Measurements from ENCODE around the gene F7.

F7 gene

DNA sequence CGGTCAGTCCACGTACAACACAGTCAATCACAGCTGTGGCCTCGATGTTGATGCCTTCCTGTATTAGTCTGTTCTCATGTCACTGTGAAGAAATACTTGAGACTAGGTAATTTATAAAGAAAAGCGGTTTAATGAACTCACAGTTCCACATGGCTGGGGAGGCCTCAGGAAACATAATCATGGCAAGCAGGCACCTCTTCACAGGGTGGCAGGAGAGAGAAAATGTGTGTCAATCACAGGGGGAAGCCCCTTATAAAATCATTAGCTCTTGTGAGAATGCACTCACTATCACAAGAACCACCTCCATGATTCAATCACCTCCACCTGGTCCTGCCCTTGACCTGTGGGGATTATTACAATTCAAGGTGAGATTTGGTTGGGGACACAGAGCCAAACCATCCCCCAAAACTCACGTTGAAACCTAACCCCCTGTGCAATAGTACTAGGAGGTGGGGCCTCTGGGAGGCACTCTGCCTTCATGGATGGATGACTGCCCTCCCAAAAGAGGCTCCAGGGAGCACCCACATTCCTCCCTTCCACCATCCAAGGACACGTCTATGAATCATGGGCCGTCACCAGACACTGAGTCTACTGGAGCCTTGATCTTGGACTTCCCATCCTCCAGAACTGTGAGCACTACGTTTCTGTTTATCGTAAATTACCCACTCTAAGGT, 50.5 kb downstream of the F7 start:
- TF ChIP-seq ZNF623 (tag by site-specific recombination; IDR thresholded peaks at IDR 0.05) (no peak), ZNF214 (tag by site-specific recombination; IDR thresholded peaks at IDR 0.05; ENCODE audit: borderline replicate concordance) (no peak), PRDM1 (tag by site-specific recombination; IDR thresholded peaks at IDR 0.05) (no peak), ZXDB (tag by site-specific recombination; IDR thresholded peaks at IDR 0.05) (no peak), ZNF433 (tag by site-specific recombination; IDR thresholded peaks at IDR 0.05; ENCODE audit: low read depth) (no peak), MZF1 (tag by site-specific recombination; IDR thresholded peaks at IDR 0.05; ENCODE audit: borderline replicate concordance) (no peak), GFI1B (tag by site-specific recombination; IDR thresholded peaks at IDR 0.05) (no peak), ZNF10 (tag by site-specific recombination; IDR thresholded peaks at IDR 0.05) (no peak), SCRT2 (tag by site-specific recombination; IDR thresholded peaks at IDR 0.05) (no peak)
- TF ChIP-seq, protein P1, sequence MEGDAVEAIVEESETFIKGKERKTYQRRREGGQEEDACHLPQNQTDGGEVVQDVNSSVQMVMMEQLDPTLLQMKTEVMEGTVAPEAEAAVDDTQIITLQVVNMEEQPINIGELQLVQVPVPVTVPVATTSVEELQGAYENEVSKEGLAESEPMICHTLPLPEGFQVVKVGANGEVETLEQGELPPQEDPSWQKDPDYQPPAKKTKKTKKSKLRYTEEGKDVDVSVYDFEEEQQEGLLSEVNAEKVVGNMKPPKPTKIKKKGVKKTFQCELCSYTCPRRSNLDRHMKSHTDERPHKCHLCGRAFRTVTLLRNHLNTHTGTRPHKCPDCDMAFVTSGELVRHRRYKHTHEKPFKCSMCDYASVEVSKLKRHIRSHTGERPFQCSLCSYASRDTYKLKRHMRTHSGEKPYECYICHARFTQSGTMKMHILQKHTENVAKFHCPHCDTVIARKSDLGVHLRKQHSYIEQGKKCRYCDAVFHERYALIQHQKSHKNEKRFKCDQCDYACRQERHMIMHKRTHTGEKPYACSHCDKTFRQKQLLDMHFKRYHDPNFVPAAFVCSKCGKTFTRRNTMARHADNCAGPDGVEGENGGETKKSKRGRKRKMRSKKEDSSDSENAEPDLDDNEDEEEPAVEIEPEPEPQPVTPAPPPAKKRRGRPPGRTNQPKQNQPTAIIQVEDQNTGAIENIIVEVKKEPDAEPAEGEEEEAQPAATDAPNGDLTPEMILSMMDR (tag by site-specific recombination; IDR thresholded peaks at IDR 0.05), result no peak
- CTCF ChIA-PET, result no interaction called here
- Histone ChIP-seq H3K9me3 (ENCODE audit: control insufficient read depth, insufficient read depth, low read depth, low read length) (no peaks in the 10 kb centered on the region), H3K27ac (ENCODE audit: extremely low read depth, low read depth, low read length) (no peak overlapping the region), H3K4me1 (ENCODE audit: control insufficient read depth, insufficient read depth, low read length) (peaks cover 2% of the 10 kb centered on the region), H3K36me3 (ENCODE audit: control insufficient read depth in 2 of 2, insufficient read depth in 1 of 2, low read length in 2 of 2) (no peaks in the 10 kb centered on the region), H3K4me3 (ENCODE audit: low read depth, low read length) (no peak overlapping the region)
- POLR2A ChIA-PET, result no interaction called here

- H3K4me3 ChIP-seq (ENCODE audit: low read depth, low read length), result no peak overlapping the region
- peaks cover 2% of the 10 kb centered on the region for H3K4me1 ChIP-seq (ENCODE audit: control insufficient read depth, insufficient read depth, low read length)
- no peak overlapping the region for H3K27ac ChIP-seq (ENCODE audit: extremely low read depth, low read depth, low read length)
- no peaks in the 10 kb centered on the region for H3K9me3 ChIP-seq (ENCODE audit: control insufficient read depth, insufficient read depth, low read depth, low read length)
- ChIA-PET POLR2A (no interaction called here), CTCF (interaction anchor here (0.5 kb wide), 1 partner anchor 52 kb away, joined by 3 read pairs; no protein-coding TSS in a partner anchor)
- no peaks in the 10 kb centered on the region for H3K36me3 ChIP-seq (ENCODE audit: control insufficient read depth in 2 of 2, insufficient read depth in 1 of 2, low read length in 2 of 2)
- TF ChIP-seq ZNF707 (tag by site-specific recombination; IDR thresholded peaks at IDR 0.05), result no peak
- no peak for TF ChIP-seq ZNF626 (tag by site-specific recombination; IDR thresholded peaks at IDR 0.05)
- TF ChIP-seq KLF9 (tag by site-specific recombination; IDR thresholded peaks at IDR 0.05; ENCODE audit: low read depth), result no peak
- peak; percentile 9; the same call in 1 of the 2 replicates for TF ChIP-seq GLIS1 (tag by site-specific recombination; IDR thresholded peaks at IDR 0.05)
- TF ChIP-seq ZNF692 (tag by site-specific recombination; IDR thresholded peaks at IDR 0.05), result no peak
- no peak for TF ChIP-seq ZBTB26 (tag by site-specific recombination; optimal IDR thresholded peaks at IDR 0.05)
- TF ChIP-seq MYNN (tag by site-specific recombination; IDR thresholded peaks at IDR 0.05; ENCODE audit: borderline replicate concordance), result no peak
- TF ChIP-seq BCL11B (tag by site-specific recombination; IDR thresholded peaks at IDR 0.05; ENCODE audit: low read depth), result no peak
- TF ChIP-seq ZNF513 (tag by site-specific recombination; IDR thresholded peaks at IDR 0.05), result no peak
- peak; percentile 46; the same call in 1 of the 2 replicates for TF ChIP-seq ZFHX2 (tag by site-specific recombination; conservative IDR thresholded peaks at IDR 0.05)
- no peak for TF ChIP-seq GLI2 (tag by site-specific recombination; IDR thresholded peaks at IDR 0.05; ENCODE audit: borderline replicate concordance, low read depth)
- TF ChIP-seq ZNF174 (tag by site-specific recombination; IDR thresholded peaks at IDR 0.05), result no peak
- no peak for TF ChIP-seq ZBTB8A (tag by site-specific recombination; IDR thresholded peaks at IDR 0.05)
- 0 out of 2 replicates have a peak, but pooled peaks have one; percentile 32 for TF ChIP-seq EGR2 (tag by site-specific recombination; IDR thresholded peaks at IDR 0.05; ENCODE audit: low read depth)
- TF ChIP-seq ZFP41 (tag by site-specific recombination; IDR thresholded peaks at IDR 0.05; ENCODE audit: borderline replicate concordance), result no peak
- TF ChIP-seq ZNF112 (tag by site-specific recombination; IDR thresholded peaks at IDR 0.05), result no peak
- TF ChIP-seq KLF10 (tag by site-specific recombination; IDR thresholded peaks at IDR 0.05), result no peak
- TF ChIP-seq HOXD13 (CRISPR knock-in tag; IDR thresholded peaks at IDR 0.05; ENCODE audit: borderline replicate concordance), result no peak
Measured at GRCh38 chr13:113157206-113157928, 51.8 kb downstream of the F7 start.

Measured in HEK293 (cell line).